ENCODE measurements around the gene NXNL2.

Gene NXNL2

DNA sequence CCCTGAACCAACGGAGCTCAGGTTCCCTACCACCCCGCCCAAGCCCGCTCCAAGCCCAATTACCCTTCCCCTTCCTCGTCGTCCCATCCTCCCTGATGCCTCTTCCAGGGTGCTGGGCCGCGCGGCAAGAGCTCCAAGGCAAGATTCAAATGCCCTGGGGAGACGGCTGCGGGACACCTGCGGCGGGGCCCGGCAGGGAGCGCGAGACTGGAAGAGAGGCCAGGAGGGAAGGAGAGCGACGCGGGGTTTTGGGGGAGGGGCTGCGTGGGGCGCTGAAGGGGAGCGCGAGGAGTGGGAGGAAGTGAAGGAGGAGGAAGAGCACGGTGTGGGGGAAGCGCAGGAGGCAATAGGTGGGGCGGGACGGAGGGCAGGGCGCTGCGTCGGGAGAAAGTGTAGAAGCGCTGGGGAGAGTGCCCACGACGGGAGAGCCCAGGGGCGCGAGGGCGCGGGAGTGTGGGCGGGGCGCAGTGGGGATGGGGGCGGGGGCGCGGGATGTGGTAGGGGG lies 975 bp upstream of the NXNL2 start:
- peaks cover 2% of the 10 kb centered on the region for H3K36me3 ChIP-seq (ENCODE audit: insufficient read depth, insufficient read length, low read length)
- H3K4me3 ChIP-seq (ENCODE audit: insufficient read length, low read depth): peak overlapping the region; percentile 58
- DNase-seq (ENCODE audit: low read depth, low spot score): peak; percentile 36
- TF ChIP-seq ZNF274 (IDR thresholded peaks at IDR 0.05; ENCODE audit: low read depth, low read length) (no peak), YY1 (IDR thresholded peaks at IDR 0.05; ENCODE audit: insufficient read depth, insufficient read length) (no peak), SUZ12 (IDR thresholded peaks at IDR 0.05; ENCODE audit: extremely low read depth, insufficient read depth, insufficient read length) (no peak)
- H3K4me1 ChIP-seq (ENCODE audit: insufficient read depth, insufficient read length): peaks cover 11% of the 10 kb centered on the region
- no peaks in the 10 kb centered on the region for H3K9me3 ChIP-seq (ENCODE audit: insufficient read depth, low read length)
- H3K27me3 ChIP-seq (ENCODE audit: insufficient read depth, insufficient read length): peaks cover 11% of the 10 kb centered on the region
- H3K9ac ChIP-seq (ENCODE audit: insufficient read length, low read depth): peak overlapping the region; percentile 69

DNA sequence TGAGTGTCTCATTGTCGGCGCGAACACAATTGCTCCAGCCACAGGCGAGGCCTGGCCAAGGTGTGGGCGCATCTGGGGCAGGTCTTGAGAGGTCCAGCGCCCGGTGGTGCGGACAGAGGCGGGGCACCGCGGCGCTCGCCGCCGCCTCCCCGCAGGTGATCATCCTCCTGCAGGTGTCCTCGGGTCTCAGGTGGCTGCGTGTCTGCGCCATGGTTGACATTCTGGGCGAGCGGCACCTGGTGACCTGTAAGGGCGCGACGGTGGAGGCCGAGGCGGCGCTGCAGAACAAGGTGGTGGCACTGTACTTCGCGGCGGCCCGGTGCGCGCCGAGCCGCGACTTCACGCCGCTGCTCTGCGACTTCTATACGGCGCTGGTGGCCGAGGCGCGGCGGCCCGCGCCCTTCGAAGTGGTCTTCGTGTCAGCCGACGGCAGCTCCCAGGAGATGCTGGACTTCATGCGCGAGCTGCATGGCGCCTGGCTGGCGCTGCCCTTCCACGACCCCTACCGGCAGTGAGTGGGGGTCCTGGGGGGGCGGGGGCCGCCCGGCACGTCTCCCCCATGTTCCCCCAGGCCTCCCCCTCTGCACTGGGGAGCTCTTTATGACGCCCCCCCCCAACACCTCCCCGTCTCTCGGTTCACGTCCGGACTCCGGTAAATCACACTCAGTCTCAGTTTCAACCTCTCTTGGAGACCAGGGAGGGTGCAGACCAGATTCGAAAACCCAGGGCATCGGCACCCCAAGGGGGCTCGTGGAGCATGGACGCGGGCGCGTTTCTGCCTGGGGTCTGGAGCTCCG lies 446 bp downstream of the NXNL2 start:
- Histone ChIP-seq H3K4me3 (ENCODE audit: insufficient read length, low read depth) (peak overlapping the region; percentile 76), H3K4me1 (ENCODE audit: insufficient read depth, insufficient read length) (peaks cover 11% of the 10 kb centered on the region), H3K9me3 (ENCODE audit: insufficient read depth, low read length) (no peaks in the 10 kb centered on the region), H3K36me3 (ENCODE audit: insufficient read depth, insufficient read length, low read length) (peaks cover 6% of the 10 kb centered on the region), H3K9ac (ENCODE audit: insufficient read length, low read depth) (peak overlapping the region; percentile 85), H3K27me3 (ENCODE audit: insufficient read depth, insufficient read length) (peaks cover 11% of the 10 kb centered on the region)
- TF ChIP-seq ZNF274 (IDR thresholded peaks at IDR 0.05; ENCODE audit: low read depth, low read length) (no peak), YY1 (IDR thresholded peaks at IDR 0.05; ENCODE audit: insufficient read depth, insufficient read length) (no peak), SUZ12 (IDR thresholded peaks at IDR 0.05; ENCODE audit: extremely low read depth, insufficient read depth, insufficient read length) (no peak)
- no peak for DNase-seq (ENCODE audit: low read depth, low spot score)

DNA sequence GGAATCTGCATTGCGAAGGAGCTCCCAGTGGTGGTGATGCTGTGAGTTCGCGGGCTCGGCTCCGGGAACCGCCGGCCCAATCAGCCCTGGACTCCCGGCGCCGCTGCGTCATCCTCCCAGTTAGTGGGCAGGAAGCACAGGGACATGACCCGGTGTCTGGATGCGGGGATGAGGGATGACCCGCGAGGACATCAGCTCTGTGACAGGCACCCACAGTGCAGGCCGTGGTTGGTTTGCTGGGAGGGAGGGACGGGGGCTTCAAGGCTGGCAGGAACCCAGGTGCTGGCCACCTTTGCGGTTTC lies 996 bp downstream of the NXNL2 start:
- peaks cover 6% of the 10 kb centered on the region for H3K4me1 ChIP-seq (ENCODE audit: insufficient read depth, insufficient read length)
- H3K4me3 ChIP-seq (ENCODE audit: insufficient read length, low read depth): peak overlapping the region; percentile 76
- no peaks in the 10 kb centered on the region for H3K9me3 ChIP-seq (ENCODE audit: insufficient read depth, low read length)
- TF ChIP-seq SUZ12 (IDR thresholded peaks at IDR 0.05; ENCODE audit: extremely low read depth, insufficient read depth, insufficient read length): no peak
- no peak for TF ChIP-seq YY1 (IDR thresholded peaks at IDR 0.05; ENCODE audit: insufficient read depth, insufficient read length)
- TF ChIP-seq ZNF274 (IDR thresholded peaks at IDR 0.05; ENCODE audit: low read depth, low read length): no peak
- H3K36me3 ChIP-seq (ENCODE audit: insufficient read depth, insufficient read length, low read length): peaks cover 4% of the 10 kb centered on the region
- peak overlapping the region; percentile 85 for H3K9ac ChIP-seq (ENCODE audit: insufficient read length, low read depth)
- peaks cover 11% of the 10 kb centered on the region for H3K27me3 ChIP-seq (ENCODE audit: insufficient read depth, insufficient read length)
- DNase-seq (ENCODE audit: low read depth, low spot score): no peak

DNA sequence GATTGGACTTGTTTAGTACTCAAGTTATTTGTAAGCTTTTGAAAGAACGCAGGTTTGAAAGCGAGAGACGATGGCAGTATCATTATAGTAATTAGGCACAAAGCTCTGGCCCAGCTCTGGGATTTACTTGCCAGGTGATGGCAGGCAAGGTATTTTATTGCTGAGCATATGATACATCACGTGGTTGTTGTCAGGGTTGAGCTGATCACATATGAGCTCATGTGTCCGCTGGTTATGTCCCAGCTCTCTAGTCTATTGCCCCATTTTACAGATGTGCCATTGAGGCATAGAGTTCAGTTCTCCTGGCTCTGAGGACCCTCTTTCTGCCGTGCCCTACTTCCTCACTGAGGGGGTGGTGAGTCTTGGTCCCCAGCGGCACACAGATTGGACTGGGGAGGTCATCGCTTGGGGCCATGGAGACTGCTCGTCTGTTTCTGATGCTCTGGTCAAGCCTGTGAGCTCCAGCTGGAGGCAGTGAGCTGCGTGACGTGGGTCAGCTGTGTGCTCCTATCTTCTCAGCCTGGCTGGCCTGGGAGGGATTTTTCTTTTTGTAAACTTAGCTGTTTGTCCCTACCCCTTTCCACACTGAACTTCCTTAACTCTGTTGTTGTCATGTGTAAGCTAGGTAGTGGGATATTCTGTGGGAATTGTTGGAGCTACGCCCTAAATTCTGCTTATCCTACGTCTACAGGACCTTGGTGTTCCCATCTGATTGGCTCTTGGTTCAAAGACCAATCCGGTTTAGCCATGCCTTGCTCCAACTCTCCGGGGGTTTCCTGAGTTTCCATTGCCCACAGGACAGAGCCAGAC lies 2.2 kb downstream of the NXNL2 start:
- H3K9ac ChIP-seq (ENCODE audit: insufficient read length, low read depth): no peak overlapping the region
- peaks cover 6% of the 10 kb centered on the region for H3K4me1 ChIP-seq (ENCODE audit: insufficient read depth, insufficient read length)
- DNase-seq (ENCODE audit: low read depth, low spot score): no peak
- H3K4me3 ChIP-seq (ENCODE audit: insufficient read length, low read depth): no peak overlapping the region
- peaks cover 11% of the 10 kb centered on the region for H3K27me3 ChIP-seq (ENCODE audit: insufficient read depth, insufficient read length)
- no peaks in the 10 kb centered on the region for H3K9me3 ChIP-seq (ENCODE audit: insufficient read depth, low read length)
- peaks cover 4% of the 10 kb centered on the region for H3K36me3 ChIP-seq (ENCODE audit: insufficient read depth, insufficient read length, low read length)
- no peak for TF ChIP-seq YY1 (IDR thresholded peaks at IDR 0.05; ENCODE audit: insufficient read depth, insufficient read length)
- no peak for TF ChIP-seq SUZ12 (IDR thresholded peaks at IDR 0.05; ENCODE audit: extremely low read depth, insufficient read depth, insufficient read length)
- no peak for TF ChIP-seq ZNF274 (IDR thresholded peaks at IDR 0.05; ENCODE audit: low read depth, low read length)

DNA sequence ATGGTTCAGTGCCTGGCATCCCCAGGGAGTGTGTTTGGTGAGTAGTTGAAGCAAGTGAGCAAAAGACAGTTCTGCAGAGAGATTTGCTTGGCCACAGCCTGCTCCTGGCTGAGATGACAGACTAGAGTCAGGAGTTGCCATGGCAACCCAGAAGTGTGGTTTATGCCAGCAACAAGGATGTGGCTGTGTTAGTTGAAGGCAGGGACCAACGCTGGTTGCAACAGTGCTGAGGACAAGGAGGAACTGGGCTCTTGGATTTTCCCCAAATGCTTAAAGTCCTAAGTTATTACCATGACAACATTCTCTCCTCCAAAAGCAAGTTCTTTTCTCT lies 2.7 kb downstream of the NXNL2 start:
- TF ChIP-seq ZNF274 (IDR thresholded peaks at IDR 0.05; ENCODE audit: low read depth, low read length) (no peak), YY1 (IDR thresholded peaks at IDR 0.05; ENCODE audit: insufficient read depth, insufficient read length) (no peak), SUZ12 (IDR thresholded peaks at IDR 0.05; ENCODE audit: extremely low read depth, insufficient read depth, insufficient read length) (no peak)
- H3K9me3 ChIP-seq (ENCODE audit: insufficient read depth, low read length): no peaks in the 10 kb centered on the region
- H3K36me3 ChIP-seq (ENCODE audit: insufficient read depth, insufficient read length, low read length): peaks cover 4% of the 10 kb centered on the region
- H3K4me1 ChIP-seq (ENCODE audit: insufficient read depth, insufficient read length): peaks cover 6% of the 10 kb centered on the region
- peaks cover 11% of the 10 kb centered on the region for H3K27me3 ChIP-seq (ENCODE audit: insufficient read depth, insufficient read length)
- no peak overlapping the region for H3K4me3 ChIP-seq (ENCODE audit: insufficient read length, low read depth)
- no peak overlapping the region for H3K9ac ChIP-seq (ENCODE audit: insufficient read length, low read depth)
- no peak for DNase-seq (ENCODE audit: low read depth, low spot score)

DNA sequence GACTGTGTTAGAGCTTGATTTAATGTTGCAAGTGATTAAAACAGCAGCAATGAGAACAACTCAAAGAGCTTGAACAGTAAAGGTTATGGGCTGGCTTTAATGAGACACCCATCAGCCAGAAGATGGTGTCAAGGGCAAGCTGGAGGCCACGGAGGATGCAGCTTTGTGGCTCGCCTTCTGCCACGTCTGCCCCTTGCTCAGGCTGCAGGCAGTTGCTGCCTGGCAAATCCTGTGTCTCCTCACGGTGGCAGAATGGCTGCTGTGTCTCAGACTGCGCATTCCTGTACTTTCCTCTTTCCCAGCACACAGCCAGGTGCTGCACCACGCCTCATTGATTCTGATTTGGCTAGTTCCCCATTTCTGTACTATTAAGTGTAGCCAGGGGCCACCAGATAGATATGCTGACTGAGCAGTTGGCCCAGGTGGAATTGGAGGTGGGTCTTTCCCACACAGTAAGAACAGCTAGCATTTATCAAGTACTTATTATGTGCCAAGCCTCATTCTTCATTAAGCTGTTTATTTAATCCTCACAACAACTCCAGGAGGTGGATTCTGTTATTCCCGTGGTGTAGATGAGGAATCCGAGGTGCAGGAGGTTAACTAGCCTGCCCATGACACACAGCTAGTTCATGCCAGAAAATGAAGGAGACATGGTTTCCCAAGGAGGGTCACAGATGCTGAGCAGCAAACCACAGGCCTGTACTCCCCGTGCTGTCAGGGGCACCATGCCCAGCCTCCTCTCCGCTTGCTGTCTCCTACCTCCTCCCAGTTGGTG lies 3.5 kb downstream of the NXNL2 start:
- Histone ChIP-seq H3K36me3 (ENCODE audit: insufficient read depth, insufficient read length, low read length) (peaks cover 4% of the 10 kb centered on the region), H3K27me3 (ENCODE audit: insufficient read depth, insufficient read length) (peaks cover 11% of the 10 kb centered on the region), H3K9me3 (ENCODE audit: insufficient read depth, low read length) (no peaks in the 10 kb centered on the region), H3K4me3 (ENCODE audit: insufficient read length, low read depth) (no peak overlapping the region), H3K4me1 (ENCODE audit: insufficient read depth, insufficient read length) (peaks cover 6% of the 10 kb centered on the region), H3K9ac (ENCODE audit: insufficient read length, low read depth) (no peak overlapping the region)
- TF ChIP-seq ZNF274 (IDR thresholded peaks at IDR 0.05; ENCODE audit: low read depth, low read length) (no peak), YY1 (IDR thresholded peaks at IDR 0.05; ENCODE audit: insufficient read depth, insufficient read length) (no peak), SUZ12 (IDR thresholded peaks at IDR 0.05; ENCODE audit: extremely low read depth, insufficient read depth, insufficient read length) (no peak)
- DNase-seq (ENCODE audit: low read depth, low spot score): no peak
